Endothelial cell (in vitro differentiated cells): ENCODE data around the gene FAM72A. TPM values are rescaled to one million over a fixed set of nuclear protein-coding genes. Genes with fewer than 3 reads are reported as not detected.

ENCODE experiments used
- DNase-seq: peaks from one replicate; pipeline ENCODE4 v3.0.0; 2021; ENCODE audit warnings: low spot score
- H3K27ac Mint-ChIP-seq: one replicate; pipeline ENCODE4 v1.8.0; 2021; ENCODE audit warnings: mixed read lengths, inconsistent platforms; ENCODE audit not compliant: unreplicated experiment
- H3K27me3 Mint-ChIP-seq: one replicate; pipeline ENCODE4 v1.8.0; 2021; ENCODE audit warnings: mild to moderate bottlenecking, moderate library complexity, mixed read lengths, inconsistent platforms; ENCODE audit not compliant: unreplicated experiment
- H3K36me3 Mint-ChIP-seq: one replicate; pipeline ENCODE4 v1.8.0; 2021; ENCODE audit warnings: mild to moderate bottlenecking, low read depth, mixed read lengths, inconsistent platforms; ENCODE audit not compliant: unreplicated experiment
- H3K4me1 Mint-ChIP-seq: one replicate; pipeline ENCODE4 v1.8.0; 2021; ENCODE audit warnings: mild to moderate bottlenecking, mixed read lengths, inconsistent platforms; ENCODE audit not compliant: unreplicated experiment
- H3K4me3 Mint-ChIP-seq: one replicate; pipeline ENCODE4 v1.8.0; 2021; ENCODE audit warnings: mild to moderate bottlenecking, mixed read lengths, inconsistent platforms; ENCODE audit not compliant: unreplicated experiment
- H3K9me3 Mint-ChIP-seq: one replicate; pipeline ENCODE4 v1.8.0; 2021; ENCODE audit warnings: mixed read lengths, inconsistent platforms; ENCODE audit not compliant: unreplicated experiment
- total RNA-seq: library from RNA; stranded (reverse); fragmentation: NEBNext Ultra II Directional; extraction: Animal tissue kit (Norgen Biotek cat#: 25700); gene quantifications from one replicate; pipeline ENCODE4 v1.2.1, GENCODE V29; 2021; ENCODE audit not compliant: unreplicated experiment
- TF ChIP-seq, protein P1 (sequence below): fragments of 200-600 bp; sonication (generic); IDR thresholded peaks from one replicate; pipeline ENCODE4 v1.5.0; 2021; ENCODE audit warnings: antibody characterized with exemption; ENCODE audit not compliant: unreplicated experiment

FAM72A gene
- total RNA-seq, 1 donor from 2014 or later = 21.7 TPM

DNA sequence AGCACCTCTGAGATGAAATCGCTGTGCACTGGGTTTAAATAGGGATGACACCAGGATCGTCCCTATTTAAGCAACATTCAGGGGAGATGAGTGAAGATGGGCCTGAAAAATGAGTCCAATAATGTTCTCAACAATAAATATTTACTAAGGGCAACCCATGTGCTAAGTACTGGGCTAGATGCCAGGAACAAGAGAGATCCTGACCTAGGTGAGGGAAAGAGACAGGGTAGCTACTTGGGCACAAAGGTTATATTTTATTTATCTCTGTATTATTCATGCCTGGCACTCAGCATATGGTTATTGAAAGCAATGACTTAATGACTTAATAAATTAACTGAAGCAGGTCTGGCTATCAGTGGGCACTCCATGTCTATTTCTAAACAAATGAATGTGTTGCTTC is 58.0 kb downstream of the FAM72A start:
- Mint-ChIP-seq H3K9me3 (no peaks in the 10 kb centered on the region), H3K36me3 (no peaks in the 10 kb centered on the region), H3K27ac (no peak overlapping the region), H3K27me3 (no peaks in the 10 kb centered on the region), H3K4me3 (no peak overlapping the region), H3K4me1 (no peaks in the 10 kb centered on the region)
- TF ChIP-seq, protein P1, sequence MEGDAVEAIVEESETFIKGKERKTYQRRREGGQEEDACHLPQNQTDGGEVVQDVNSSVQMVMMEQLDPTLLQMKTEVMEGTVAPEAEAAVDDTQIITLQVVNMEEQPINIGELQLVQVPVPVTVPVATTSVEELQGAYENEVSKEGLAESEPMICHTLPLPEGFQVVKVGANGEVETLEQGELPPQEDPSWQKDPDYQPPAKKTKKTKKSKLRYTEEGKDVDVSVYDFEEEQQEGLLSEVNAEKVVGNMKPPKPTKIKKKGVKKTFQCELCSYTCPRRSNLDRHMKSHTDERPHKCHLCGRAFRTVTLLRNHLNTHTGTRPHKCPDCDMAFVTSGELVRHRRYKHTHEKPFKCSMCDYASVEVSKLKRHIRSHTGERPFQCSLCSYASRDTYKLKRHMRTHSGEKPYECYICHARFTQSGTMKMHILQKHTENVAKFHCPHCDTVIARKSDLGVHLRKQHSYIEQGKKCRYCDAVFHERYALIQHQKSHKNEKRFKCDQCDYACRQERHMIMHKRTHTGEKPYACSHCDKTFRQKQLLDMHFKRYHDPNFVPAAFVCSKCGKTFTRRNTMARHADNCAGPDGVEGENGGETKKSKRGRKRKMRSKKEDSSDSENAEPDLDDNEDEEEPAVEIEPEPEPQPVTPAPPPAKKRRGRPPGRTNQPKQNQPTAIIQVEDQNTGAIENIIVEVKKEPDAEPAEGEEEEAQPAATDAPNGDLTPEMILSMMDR = no peak
- no peak for DNase-seq

DNA sequence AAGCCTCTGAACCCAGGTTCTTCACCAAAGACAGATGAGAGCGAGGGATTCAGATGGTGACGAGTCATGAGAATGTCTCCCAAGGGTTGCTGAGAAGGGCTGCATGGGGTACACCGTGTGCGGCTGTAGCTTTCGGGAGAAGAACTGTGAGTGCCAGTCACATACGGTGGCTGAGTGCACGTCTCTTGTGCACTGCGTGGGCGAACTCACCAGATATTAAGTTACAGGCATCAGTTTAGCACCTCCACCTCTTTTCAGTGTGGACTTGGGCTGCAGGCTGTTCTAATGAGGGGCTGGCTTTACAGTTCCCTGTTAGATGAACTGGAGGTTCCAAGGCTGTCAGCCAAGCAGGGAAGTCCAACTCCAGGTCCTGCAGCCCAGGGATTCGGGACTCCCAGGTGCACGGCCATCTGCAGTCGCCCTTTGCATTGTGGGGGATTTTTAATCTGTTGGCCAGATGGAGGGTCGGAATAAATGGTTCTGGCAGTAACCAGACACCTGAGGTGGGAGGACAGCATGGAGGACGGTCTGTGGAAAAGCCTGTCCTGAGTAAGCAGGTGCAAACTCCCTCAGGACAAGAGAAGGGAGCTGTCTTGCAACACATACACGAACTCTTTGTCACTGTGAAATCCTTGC is 59.0 kb downstream of the FAM72A start:
- no peaks in the 10 kb centered on the region for H3K4me1 Mint-ChIP-seq
- no peak for DNase-seq
- H3K36me3 Mint-ChIP-seq = no peaks in the 10 kb centered on the region
- H3K27ac Mint-ChIP-seq = no peak overlapping the region
- H3K4me3 Mint-ChIP-seq = no peak overlapping the region
- TF ChIP-seq, protein P1 = no peak
- no peaks in the 10 kb centered on the region for H3K9me3 Mint-ChIP-seq
- H3K27me3 Mint-ChIP-seq = no peaks in the 10 kb centered on the region

DNA sequence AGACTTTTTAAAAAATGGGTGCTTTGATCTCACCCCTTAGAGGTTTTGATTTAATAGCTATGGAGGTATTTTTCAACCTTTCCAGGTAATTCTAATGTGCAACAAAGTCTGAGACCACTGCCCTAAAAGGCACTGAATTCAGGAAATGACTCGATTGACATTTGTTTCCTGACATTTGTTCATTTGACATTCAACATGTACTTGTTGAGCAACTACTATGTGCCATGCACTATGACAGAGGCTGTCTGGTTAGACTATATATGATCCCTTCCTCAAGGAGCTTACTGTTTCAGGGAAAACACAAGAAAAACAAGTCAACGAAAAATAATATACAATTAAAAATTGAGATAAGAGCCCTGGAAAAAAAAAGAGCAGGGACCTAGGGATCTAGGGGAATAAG is 59.9 kb downstream of the FAM72A start:
- no peak overlapping the region for H3K4me3 Mint-ChIP-seq
- no peaks in the 10 kb centered on the region for H3K4me1 Mint-ChIP-seq
- no peaks in the 10 kb centered on the region for H3K36me3 Mint-ChIP-seq
- no peaks in the 10 kb centered on the region for H3K27me3 Mint-ChIP-seq
- no peaks in the 10 kb centered on the region for H3K9me3 Mint-ChIP-seq
- no peak for DNase-seq
- no peak overlapping the region for H3K27ac Mint-ChIP-seq
- TF ChIP-seq, protein P1 = no peak

DNA sequence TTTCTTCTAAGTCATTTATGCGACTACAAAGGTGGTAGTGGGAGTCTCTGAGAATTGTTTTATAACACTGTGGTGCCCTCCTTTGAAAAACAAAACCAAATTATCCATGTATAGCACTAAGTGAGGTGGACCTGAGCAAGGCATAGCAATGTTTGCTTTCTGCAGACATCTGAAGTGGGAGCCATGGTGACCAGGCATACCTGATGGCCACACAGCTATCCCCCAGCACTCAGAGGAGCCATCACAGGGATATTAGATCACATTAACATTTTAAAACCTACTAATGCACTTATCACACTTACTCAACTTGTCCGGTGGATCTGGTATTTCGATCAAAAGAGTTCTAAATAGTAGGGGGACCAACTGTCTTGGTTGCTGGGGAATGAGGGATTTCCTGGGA is 60.6 kb downstream of the FAM72A start:
- Mint-ChIP-seq H3K36me3 (no peaks in the 10 kb centered on the region), H3K9me3 (no peaks in the 10 kb centered on the region), H3K4me3 (no peak overlapping the region), H3K27ac (no peak overlapping the region), H3K4me1 (no peaks in the 10 kb centered on the region), H3K27me3 (no peaks in the 10 kb centered on the region)
- TF ChIP-seq, protein P1 = no peak
- DNase-seq = no peak

DNA sequence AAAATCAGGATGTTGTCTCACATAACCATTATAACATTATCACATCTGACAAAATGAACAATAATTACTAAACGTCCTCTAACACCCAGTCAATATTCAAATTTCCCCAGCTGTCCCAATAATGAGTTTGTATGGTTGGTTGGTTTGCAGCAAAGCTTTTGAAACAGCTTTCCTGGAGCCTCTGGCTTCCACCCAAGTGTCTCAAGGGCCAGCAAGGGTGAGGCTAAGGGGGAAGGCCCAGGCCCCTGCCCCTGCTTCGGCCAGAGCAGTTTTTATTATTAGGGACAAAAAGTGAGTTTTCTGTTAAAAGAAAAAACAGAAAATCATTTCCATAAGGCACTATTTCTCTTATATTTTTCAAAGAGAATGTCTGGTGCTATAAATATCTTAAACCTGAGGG is 66.4 kb downstream of the FAM72A start:
- Mint-ChIP-seq H3K4me3 (no peak overlapping the region), H3K27ac (no peak overlapping the region), H3K9me3 (no peaks in the 10 kb centered on the region), H3K4me1 (no peaks in the 10 kb centered on the region), H3K36me3 (no peaks in the 10 kb centered on the region), H3K27me3 (peaks cover 3% of the 10 kb centered on the region)
- DNase-seq = no peak
- TF ChIP-seq, protein P1 = no peak

Other genes with a start within 250 kb of the FAM72A start
- not detected for gene RAB7B, start 199.4 kb downstream of the FAM72A start, total RNA-seq
- gene CTSE, start 178.9 kb downstream of the FAM72A start, total RNA-seq = not detected
- not detected for gene RHEX, start 149.7 kb downstream of the FAM72A start, total RNA-seq
- not detected for gene AVPR1B, start 85.5 kb downstream of the FAM72A start, total RNA-seq
- 218 TPM for gene SRGAP2, start 702 bp upstream of the FAM72A start, total RNA-seq